Urinary bladder (tissue), 4 donors: Measurements from ENCODE around the gene SIRT7. TPM values are rescaled to one million over a fixed set of nuclear protein-coding genes. Genes with fewer than 3 reads are reported as not detected.
"Not testable (repeated sequence)": the region's sequence is repeated elsewhere in the genome, so short reads cannot be mapped to it uniquely, and the experiment has no call there.

Source experiments
- DNase-seq: peaks from one replicate; pipeline ENCODE4 v3.0.0-alpha.2; 2015; ENCODE audit errors: extremely low spot score
- H3K27ac ChIP-seq: one replicate; pipeline ENCODE4 v1.5.1; 2013; ENCODE audit warnings: low read depth, mild to moderate bottlenecking, moderate library complexity
- H3K36me3 ChIP-seq: one replicate; pipeline ENCODE4 v1.6.1; 2013; ENCODE audit warnings: mild to moderate bottlenecking, moderate library complexity; ENCODE audit not compliant: insufficient read depth
- H3K4me1 ChIP-seq: one replicate; pipeline ENCODE4 v1.6.1; 2013; ENCODE audit warnings: mild to moderate bottlenecking, moderate library complexity; ENCODE audit not compliant: insufficient read depth
- H3K4me3 ChIP-seq: one replicate; pipeline ENCODE4 v1.5.1; 2013; ENCODE audit warnings: low read depth, low read length
- WGBS: extraction: QIAGEN DNeasy Blood & Tissue Kit; methylation state at CpG from one replicate; pipeline ENCODE4 v1.1.7; 2013; 5-methylcytosine and 5-hydroxymethylcytosine counted together
- polyA plus RNA-seq: library from polyadenylated mRNA; stranded (reverse); fragments of 200-250 nt; gene quantifications from one replicate; pipeline ENCODE4 v1.2.3, GENCODE V29; 2013
- total RNA-seq: library from RNA; depleted of rRNA; stranded (reverse); fragments of >200 nt; gene quantifications from one replicate; pipeline ENCODE4 v1.2.3, GENCODE V29; 2014
- donor health status: healthy with polysubstance abuse.
- donor health status: healthy.

Gene SIRT7
- total and polyA plus RNA-seq, 2 donors: 3.9 to 22.7 TPM

- Histone ChIP-seq H3K36me3 (no peaks in the 10 kb centered on the region), H3K27ac (no peak overlapping the region), H3K4me3 (peak overlapping the region; percentile 3), H3K4me1 (no peaks in the 10 kb centered on the region)
- DNase-seq: no peak
- 86% methylated on average over 58 of the region's 58 CpGs for WGBS
Observed at GRCh38 chr17:81922566-81923301, 4.8 kb upstream of the SIRT7 start.

- Histone ChIP-seq H3K27ac (no peak overlapping the region), H3K4me3 (no peak overlapping the region), H3K4me1 (no peaks in the 10 kb centered on the region), H3K36me3 (no peaks in the 10 kb centered on the region)
- no peak for DNase-seq
- WGBS: 94% methylated on average over 23 of the region's 23 CpGs
Observed at GRCh38 chr17:81921996-81922565, 4.1 kb upstream of the SIRT7 start.

GRCh38 chr17:81921537-81921862 is 3.5 kb upstream of the SIRT7 start:
- WGBS: 84% methylated on average over 3 of the region's 3 CpGs
- no peaks in the 10 kb centered on the region for H3K4me1 ChIP-seq
- H3K4me3 ChIP-seq: no peak overlapping the region
- no peak overlapping the region for H3K27ac ChIP-seq
- DNase-seq: no peak
- no peaks in the 10 kb centered on the region for H3K36me3 ChIP-seq

- H3K36me3 ChIP-seq: no peaks in the 10 kb centered on the region
- WGBS: 85% methylated on average over 33 of the region's 33 CpGs
- no peaks in the 10 kb centered on the region for H3K4me1 ChIP-seq
- H3K27ac ChIP-seq: no peak overlapping the region
- DNase-seq: no peak
- H3K4me3 ChIP-seq: no peak overlapping the region
Observed at GRCh38 chr17:81920612-81921536, 2.9 kb upstream of the SIRT7 start.

- H3K36me3 ChIP-seq: peaks cover 7% of the 10 kb centered on the region
- no peak for DNase-seq
- WGBS: 85% methylated on average over 15 of the region's 15 CpGs
- H3K4me1 ChIP-seq: no peaks in the 10 kb centered on the region
- peak overlapping the region; percentile 64 for H3K27ac ChIP-seq
- no peak overlapping the region for H3K4me3 ChIP-seq
Observed at GRCh38 chr17:81918832-81919545, 1.0 kb upstream of the SIRT7 start.

GRCh38 chr17:81918333-81918669 is 325 bp upstream of the SIRT7 start:
- WGBS: 33% methylated on average over 9 of the region's 9 CpGs
- not testable (repeated sequence) for H3K4me3 ChIP-seq, H3K36me3 ChIP-seq, H3K4me1 ChIP-seq, DNase-seq
- peak overlapping the region; percentile 57 for H3K27ac ChIP-seq

- no peak overlapping the region for H3K4me3 ChIP-seq
- no peak for DNase-seq
- WGBS: 82% methylated on average over 21 of the region's 21 CpGs
- H3K36me3 ChIP-seq: peaks cover 7% of the 10 kb centered on the region
- no peak overlapping the region for H3K27ac ChIP-seq
- H3K4me1 ChIP-seq: no peaks in the 10 kb centered on the region
Observed at GRCh38 chr17:81916234-81917001, 1.6 kb downstream of the SIRT7 start.

- H3K36me3 ChIP-seq: peaks cover 7% of the 10 kb centered on the region
- no peaks in the 10 kb centered on the region for H3K4me1 ChIP-seq
- no peak overlapping the region for H3K27ac ChIP-seq
- no peak for DNase-seq
- 97% methylated on average over 12 of the region's 12 CpGs for WGBS
- H3K4me3 ChIP-seq: no peak overlapping the region
Observed at GRCh38 chr17:81915331-81915730, 2.6 kb downstream of the SIRT7 start.

- peaks cover 7% of the 10 kb centered on the region for H3K36me3 ChIP-seq
Observed at GRCh38 chr17:81914103-81914850, 3.7 kb downstream of the SIRT7 start.

GRCh38 chr17:81913394-81914102 is 4.4 kb downstream of the SIRT7 start:
- Histone ChIP-seq H3K4me1 (no peaks in the 10 kb centered on the region), H3K36me3 (peaks cover 7% of the 10 kb centered on the region), H3K4me3 (no peak overlapping the region), H3K27ac (no peak overlapping the region)
- 93% methylated on average over 31 of the region's 31 CpGs for WGBS
- no peak for DNase-seq

More at GRCh38 chr17:81914103-81914850, 3.7 kb downstream of the SIRT7 start:
- no peak overlapping the region for H3K27ac ChIP-seq
- 95% methylated on average over 36 of the region's 36 CpGs for WGBS
- no peaks in the 10 kb centered on the region for H3K4me1 ChIP-seq
- H3K4me3 ChIP-seq: no peak overlapping the region
- DNase-seq: no peak

GRCh38 chr17:81912441-81913309 is 5.3 kb downstream of the SIRT7 start:
- DNase-seq: no peak
- Histone ChIP-seq H3K4me1 (no peaks in the 10 kb centered on the region), H3K4me3 (no peak overlapping the region), H3K36me3 (peaks cover 7% of the 10 kb centered on the region), H3K27ac (no peak overlapping the region)
- 89% methylated on average over 32 of the region's 32 CpGs for WGBS
